Measurements from ENCODE around the gene SPACA9. TPM values are rescaled to one million over a fixed set of nuclear protein-coding genes. Genes with fewer than 3 reads are reported as not detected.
A peak's percentile ranks its signal among the peaks of the same experiment; 100 is the strongest.

SPACA9 gene
- 0.42 TPM for total RNA-seq (2013)
- polyA plus RNA-seq: under 1 TPM; 0.28 to 0.95 (median 0.57) TPM
- 0.28 and 0.72 TPM in 2 replicates for polyA minus RNA-seq
- total RNA-seq: 0.14 to 0.96 (median 0.35) reads per million in 11 experiments

GRCh38 chr9:132878695-132879456 is at the start of gene SPACA9:
Gene SPACA9 (plus strand): TSS chr9:132878898. CDS start chr9:132883948, 5,050 bp downstream.
- Histone ChIP-seq H3K9me3 (replicated peaks in 1 of 2; ENCODE audit: control insufficient read depth in 1 of 2, insufficient read depth in 1 of 2, low read length in 2 of 2) (no peaks in the 10 kb centered on the region), H3K27me3 (ENCODE audit: control insufficient read depth in 2 of 2, insufficient read depth in 2 of 2, low read length in 2 of 2) (peaks cover 0 to 9% of the 10 kb centered on the region in 2 donors), H3K27ac (ENCODE audit: low read depth in 1 of 2, low read length in 2 of 2) (peak within 1 kb of the TSS in 1 of 2 donors; percentile 73), H3K9ac (ENCODE audit: insufficient read depth, low read length, poor library complexity, severe bottlenecking) (peak within 1 kb of the TSS; percentile 79), H3K79me2 (ENCODE audit: insufficient read depth, low read length) (no peaks in the 10 kb centered on the region), H3K4me3 (replicated peaks in 1 of 3; ENCODE audit: low read depth in 2 of 3, low read length in 3 of 3) (peak within 1 kb of the TSS; percentile 80 to 97 (median 93)), H3K4me2 (replicated peaks; ENCODE audit: extremely low read depth, low read length, poor library complexity, severe bottlenecking) (peak within 1 kb of the TSS; percentile 97), H2AFZ (ENCODE audit: insufficient read depth, low read depth, low read length, poor library complexity, severe bottlenecking) (peak within 1 kb of the TSS; percentile 100), H4K20me1 (ENCODE audit: insufficient read depth, low read length) (no peaks in the 10 kb centered on the region), H3K4me1 (ENCODE audit: control insufficient read depth in 1 of 2, insufficient read depth in 2 of 2, low read length in 2 of 2) (peaks cover 13 to 25% of the 10 kb centered on the region in 2 donors), H3K36me3 (replicated peaks in 1 of 2; ENCODE audit: control insufficient read depth in 1 of 2, insufficient read depth in 2 of 2, low read length in 2 of 2) (no peaks in the 10 kb centered on the region)
- Mint-ChIP-seq H3K27me3 (ENCODE audit: low read depth in 3 of 3) (peaks cover 10 to 17% (median 16%) of the 10 kb centered on the region in 3 donors), H3K27ac (peak within 1 kb of the TSS in 5 of 7 donors; percentile 26 to 88 (median 78)), H3K36me3 (no peaks in the 10 kb centered on the region), H3K4me1 (peaks cover 15% of the 10 kb centered on the region), H3K9me3 (peaks cover 0 to 1% (median 0%) of the 10 kb centered on the region in 7 donors), H3K4me3 (peak within 1 kb of the TSS; percentile 79 to 80)
- intact Hi-C loops (cut with micrococcal nuclease): loop anchor here (2.0 to 10.0 kb wide), 3 partner anchors 208 to 797 kb away; partner anchors contain the start of genes DDX31 (in 1 of the 2) and GTF3C4 (in 1 of the 2)
- peak in 1 of 3 donors; percentile 26 for DNase-seq
- WGBS (ENCODE audit: insufficient coverage): 34% methylated on average over 30 of the region's 42 CpGs
- TF ChIP-seq, protein P1, sequence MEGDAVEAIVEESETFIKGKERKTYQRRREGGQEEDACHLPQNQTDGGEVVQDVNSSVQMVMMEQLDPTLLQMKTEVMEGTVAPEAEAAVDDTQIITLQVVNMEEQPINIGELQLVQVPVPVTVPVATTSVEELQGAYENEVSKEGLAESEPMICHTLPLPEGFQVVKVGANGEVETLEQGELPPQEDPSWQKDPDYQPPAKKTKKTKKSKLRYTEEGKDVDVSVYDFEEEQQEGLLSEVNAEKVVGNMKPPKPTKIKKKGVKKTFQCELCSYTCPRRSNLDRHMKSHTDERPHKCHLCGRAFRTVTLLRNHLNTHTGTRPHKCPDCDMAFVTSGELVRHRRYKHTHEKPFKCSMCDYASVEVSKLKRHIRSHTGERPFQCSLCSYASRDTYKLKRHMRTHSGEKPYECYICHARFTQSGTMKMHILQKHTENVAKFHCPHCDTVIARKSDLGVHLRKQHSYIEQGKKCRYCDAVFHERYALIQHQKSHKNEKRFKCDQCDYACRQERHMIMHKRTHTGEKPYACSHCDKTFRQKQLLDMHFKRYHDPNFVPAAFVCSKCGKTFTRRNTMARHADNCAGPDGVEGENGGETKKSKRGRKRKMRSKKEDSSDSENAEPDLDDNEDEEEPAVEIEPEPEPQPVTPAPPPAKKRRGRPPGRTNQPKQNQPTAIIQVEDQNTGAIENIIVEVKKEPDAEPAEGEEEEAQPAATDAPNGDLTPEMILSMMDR (IDR thresholded peaks at IDR 0.05): no peak

GRCh38 chr9:132832171-132832881 is 46.4 kb upstream of the SPACA9 start:
- DNase-seq: no peak
- H3K27me3 ChIP-seq (ENCODE audit: control insufficient read depth in 2 of 2, insufficient read depth in 2 of 2, low read length in 2 of 2): no peaks in the 10 kb centered on the region
- Mint-ChIP-seq H3K36me3 (no peaks in the 10 kb centered on the region), H3K27ac (no peak overlapping the region), H3K9me3 (no peaks in the 10 kb centered on the region), H3K4me3 (no peak overlapping the region), H3K27me3 (ENCODE audit: low read depth in 3 of 3) (peaks cover 3 to 5% (median 4%) of the 10 kb centered on the region in 3 donors), H3K4me1 (no peaks in the 10 kb centered on the region)
- H4K20me1 ChIP-seq (ENCODE audit: insufficient read depth, low read length): no peaks in the 10 kb centered on the region
- H3K4me2 ChIP-seq (replicated peaks; ENCODE audit: extremely low read depth, low read length, poor library complexity, severe bottlenecking): no peak overlapping the region
- H3K79me2 ChIP-seq (ENCODE audit: insufficient read depth, low read length): no peaks in the 10 kb centered on the region
- no peak overlapping the region for H3K9ac ChIP-seq (ENCODE audit: insufficient read depth, low read length, poor library complexity, severe bottlenecking)
- H3K4me1 ChIP-seq (ENCODE audit: control insufficient read depth in 1 of 2, insufficient read depth in 2 of 2, low read length in 2 of 2): no peaks in the 10 kb centered on the region
- H3K27ac ChIP-seq (ENCODE audit: low read depth in 1 of 2, low read length in 2 of 2): no peak overlapping the region
- no peak overlapping the region for H2AFZ ChIP-seq (ENCODE audit: insufficient read depth, low read depth, low read length, poor library complexity, severe bottlenecking)
- TF ChIP-seq, protein P1 (IDR thresholded peaks at IDR 0.05): no peak
- no peaks in the 10 kb centered on the region for H3K9me3 ChIP-seq (replicated peaks in 1 of 2; ENCODE audit: control insufficient read depth in 1 of 2, insufficient read depth in 1 of 2, low read length in 2 of 2)
- intact Hi-C loops (cut with micrococcal nuclease): no loop called here
- 83% methylated on average over 4 of the region's 9 CpGs for WGBS (ENCODE audit: insufficient coverage)
- no peaks in the 10 kb centered on the region for H3K36me3 ChIP-seq (replicated peaks in 1 of 2; ENCODE audit: control insufficient read depth in 1 of 2, insufficient read depth in 2 of 2, low read length in 2 of 2)
- no peak overlapping the region for H3K4me3 ChIP-seq (replicated peaks in 1 of 3; ENCODE audit: low read depth in 2 of 3, low read length in 3 of 3)
